GM23338 (cell line): ENCODE results near the gene IDI1. TPM values are rescaled to one million over a fixed set of nuclear protein-coding genes. Genes with fewer than 3 reads are reported as not detected.

Source experiments
- ATAC-seq: fragments of 200-7000 bp; cut with Tn5 transposase; 3 replicates; pipeline ENCODE4 v1.9.1; 2020
- DNase-seq: peaks from one replicate; pipeline ENCODE4 v3.0.0-alpha.2; 2015; ENCODE audit warnings: low spot score
- H2AFZ ChIP-seq: fragments of 200-600 bp; sonication (generic); 2 replicates; pipeline ENCODE4 v1.8.0; 2016; ENCODE audit warnings: antibody characterized with exemption, mild to moderate bottlenecking, moderate library complexity
- H3F3A ChIP-seq: fragments of 200-600 bp; sonication (generic); replicated peaks from 2 replicates; pipeline ENCODE4 v1.8.0; 2017; ENCODE audit warnings: antibody characterized with exemption, mixed run types, low read depth
- H3K27ac ChIP-seq: fragments of 200-600 bp; sonication (generic); 2 replicates; pipeline ENCODE4 v1.6.1; 2016; ENCODE audit warnings: low read depth
- H3K27me3 ChIP-seq: fragments of 200-600 bp; sonication (generic); 2 replicates; pipeline ENCODE4 v1.8.0; 2016; ENCODE audit warnings: mild to moderate bottlenecking, mixed run types, moderate library complexity; ENCODE audit not compliant: insufficient read depth
- H3K36me3 ChIP-seq: fragments of 200-600 bp; sonication (generic); 2 replicates; pipeline ENCODE4 v1.8.0; 2016; ENCODE audit warnings: mild to moderate bottlenecking; ENCODE audit not compliant: insufficient read depth
- H3K4me1 ChIP-seq: fragments of 200-600 bp; sonication (generic); 2 replicates; pipeline ENCODE4 v1.8.0; 2016; ENCODE audit warnings: mild to moderate bottlenecking, moderate library complexity; ENCODE audit not compliant: insufficient read depth
- H3K4me2 ChIP-seq: fragments of 200-600 bp; sonication (generic); 2 replicates; pipeline ENCODE4 v1.7.1; 2017; ENCODE audit warnings: mixed run types
- H3K4me3 ChIP-seq: fragments of 200-600 bp; sonication (generic); 2 replicates; pipeline ENCODE4 v1.6.1; 2016; ENCODE audit warnings: mixed run types
- H3K79me2 ChIP-seq: fragments of 200-600 bp; sonication (generic); replicated peaks from 2 replicates; pipeline ENCODE4 v1.8.0; 2017; ENCODE audit warnings: mild to moderate bottlenecking; ENCODE audit not compliant: insufficient read depth
- H3K9me2 ChIP-seq: fragments of 200-600 bp; sonication (generic); 2 replicates; pipeline ENCODE4 v1.8.0; 2017; ENCODE audit not compliant: insufficient read depth
- H4K20me1 ChIP-seq: fragments of 200-600 bp; sonication (generic); replicated peaks from 2 replicates; pipeline ENCODE4 v1.8.0; 2017; ENCODE audit warnings: mild to moderate bottlenecking; ENCODE audit not compliant: insufficient read depth
- H3K27ac Mint-ChIP-seq: 2 replicates; pipeline ENCODE4 v1.8.0; 2020; ENCODE audit warnings: inconsistent platforms, mild to moderate bottlenecking, moderate library complexity, mixed read lengths
- H3K27me3 Mint-ChIP-seq: 3 replicates; pipeline ENCODE4 v1.8.0; 2022; ENCODE audit warnings: low read depth, mild to moderate bottlenecking, moderate library complexity, mixed read lengths, inconsistent platforms; ENCODE audit not compliant: insufficient read depth, poor library complexity
- H3K36me3 Mint-ChIP-seq: 3 replicates; pipeline ENCODE4 v1.8.0; 2021; ENCODE audit warnings: low read depth, mild to moderate bottlenecking, inconsistent platforms, moderate library complexity, mixed read lengths
- H3K4me1 Mint-ChIP-seq: 3 replicates; pipeline ENCODE4 v1.8.0; 2020; ENCODE audit warnings: mild to moderate bottlenecking, inconsistent platforms, mixed read lengths
- H3K4me3 Mint-ChIP-seq: 3 replicates; pipeline ENCODE4 v1.8.0; 2021; ENCODE audit warnings: moderate library complexity, mild to moderate bottlenecking, inconsistent platforms, mixed read lengths
- H3K9me3 Mint-ChIP-seq: 3 replicates; pipeline ENCODE4 v1.8.0; 2020; ENCODE audit warnings: moderate library complexity, mild to moderate bottlenecking, inconsistent platforms, mixed read lengths
- CREB1 ChIP-seq: fragments of 250-450 bp; sonication (Bioruptor Pico); IDR thresholded peaks from 2 replicates; pipeline ENCODE4 v1.5.0; 2020; ENCODE audit warnings: low read depth, mild to moderate bottlenecking, moderate library complexity
- ETS1 ChIP-seq: IDR thresholded peaks from 2 replicates; pipeline ENCODE4 v1.6.1; 2016; ENCODE audit warnings: antibody characterized with exemption
- JUNB ChIP-seq: IDR thresholded peaks from one replicate; pipeline ENCODE4 v1.6.1; 2016; ENCODE audit warnings: antibody characterized with exemption; ENCODE audit not compliant: unreplicated experiment
- NANOG ChIP-seq: IDR thresholded peaks from 2 replicates; pipeline ENCODE4 v1.6.1; 2016; ENCODE audit warnings: antibody characterized with exemption, borderline replicate concordance
- ZNF462 ChIP-seq: fragments of 250-450 bp; sonication (Bioruptor Pico); IDR thresholded peaks from 2 replicates; pipeline ENCODE4 v1.5.0; 2020; ENCODE audit warnings: mild to moderate bottlenecking, moderate library complexity
- polyA plus RNA-seq: library from polyadenylated mRNA; unstranded; fragments of >200 nt; fragmentation: Nextera tagmentation; extraction: Ambion mirVana; gene quantifications from 2 replicates; pipeline ENCODE4 v1.2.1, GENCODE V29; 2016
- total RNA-seq: library from RNA; depleted of rRNA; stranded (reverse); fragments of >200 nt; shearing (Covaris generic); gene quantifications from 2 replicates; pipeline ENCODE4 v1.2.3, GENCODE V29; 2014

IDI1 gene
- total and polyA plus RNA-seq, 2 experiments from 2014 or later: 119 to 154 TPM

GRCh38 chr10:1045415-1045814 is 3.5 kb downstream of the IDI1 start:
- Histone ChIP-seq H3F3A (peaks cover 29% of the 10 kb centered on the region), H3K27ac (peak overlapping the region; percentile 51; the same call in 1 of the 2 replicates), H2AFZ (no peak overlapping the region), H4K20me1 (peaks cover 38% of the 10 kb centered on the region), H3K4me2 (peak overlapping the region; percentile 70), H3K4me1 (peaks cover 16% of the 10 kb centered on the region), H3K27me3 (no peaks in the 10 kb centered on the region), H3K36me3 (peaks cover 41% of the 10 kb centered on the region), H3K9me2 (no peaks in the 10 kb centered on the region), H3K4me3 (peak overlapping the region; percentile 37), H3K79me2 (peaks cover 56% of the 10 kb centered on the region)
- TF ChIP-seq NANOG (no peak), ZNF462 (CRISPR knock-in tag) (no peak), CREB1 (no peak), JUNB (no peak)
- H3K4me1 Mint-ChIP-seq: peaks cover 21% of the 10 kb centered on the region
- peak overlapping the region; percentile 52; the same call in 2 of the 3 replicates for H3K4me3 Mint-ChIP-seq
- peak overlapping the region; percentile 26 for H3K27ac Mint-ChIP-seq
- no peak for ATAC-seq
- no peaks in the 10 kb centered on the region for H3K9me3 Mint-ChIP-seq
- DNase-seq: no peak
- peaks cover 48% of the 10 kb centered on the region for H3K36me3 Mint-ChIP-seq
- H3K27me3 Mint-ChIP-seq: peaks cover 23% of the 10 kb centered on the region

- Histone ChIP-seq H3K4me1 (peaks cover 16% of the 10 kb centered on the region), H3K27me3 (no peaks in the 10 kb centered on the region), H3K9me2 (no peaks in the 10 kb centered on the region), H3K4me2 (peak overlapping the region; percentile 70), H4K20me1 (peaks cover 42% of the 10 kb centered on the region), H3K4me3 (peak overlapping the region; percentile 37), H3K27ac (peak overlapping the region; percentile 51; the same call in 1 of the 2 replicates), H3F3A (peaks cover 33% of the 10 kb centered on the region), H2AFZ (no peak overlapping the region), H3K36me3 (peaks cover 44% of the 10 kb centered on the region), H3K79me2 (peaks cover 52% of the 10 kb centered on the region)
- Mint-ChIP-seq H3K4me1 (peaks cover 21% of the 10 kb centered on the region), H3K9me3 (no peaks in the 10 kb centered on the region), H3K27ac (peak overlapping the region; percentile 26), H3K27me3 (peaks cover 23% of the 10 kb centered on the region), H3K36me3 (peaks cover 52% of the 10 kb centered on the region), H3K4me3 (peak overlapping the region; percentile 52; the same call in 2 of the 3 replicates)
- DNase-seq (no peak), ATAC-seq (no peak)
- no peak for TF ChIP-seq ETS1
- no peak for TF ChIP-seq ZNF462 (CRISPR knock-in tag)
Observed at GRCh38 chr10:1044964-1045363, 4.0 kb downstream of the IDI1 start.
